GM12872 (cell line): ENCODE data around the gene CENPU.

ENCODE experiments used
- TF ChIP-seq, protein P1 (sequence below): IDR thresholded peaks from 3 replicates; pipeline ENCODE4 v1.5.1; 2011; ENCODE audit warnings: low read depth, mild to moderate bottlenecking, low read length, moderate library complexity; ENCODE audit not compliant: insufficient read depth

CENPU gene

DNA sequence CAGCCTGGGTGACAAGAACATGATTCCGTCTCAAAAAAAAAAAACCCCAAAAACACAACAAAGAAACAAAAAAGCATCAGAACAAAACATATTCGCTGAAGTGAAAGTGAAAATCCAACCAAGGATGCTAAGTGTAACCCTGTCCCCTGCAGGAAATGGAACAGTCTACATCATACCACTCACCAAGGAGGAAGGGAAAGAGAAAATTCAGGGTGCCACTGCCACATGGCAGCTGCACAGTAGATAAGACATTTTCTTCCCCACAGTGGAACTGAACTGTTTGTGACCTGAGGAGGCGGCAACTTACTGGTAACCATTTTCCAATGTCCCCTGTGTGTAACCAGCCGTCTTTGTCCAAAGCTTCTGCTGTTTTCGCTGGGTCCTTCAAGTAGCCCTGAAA, 28.2 kb upstream of the CENPU start:
- TF ChIP-seq, protein P1, sequence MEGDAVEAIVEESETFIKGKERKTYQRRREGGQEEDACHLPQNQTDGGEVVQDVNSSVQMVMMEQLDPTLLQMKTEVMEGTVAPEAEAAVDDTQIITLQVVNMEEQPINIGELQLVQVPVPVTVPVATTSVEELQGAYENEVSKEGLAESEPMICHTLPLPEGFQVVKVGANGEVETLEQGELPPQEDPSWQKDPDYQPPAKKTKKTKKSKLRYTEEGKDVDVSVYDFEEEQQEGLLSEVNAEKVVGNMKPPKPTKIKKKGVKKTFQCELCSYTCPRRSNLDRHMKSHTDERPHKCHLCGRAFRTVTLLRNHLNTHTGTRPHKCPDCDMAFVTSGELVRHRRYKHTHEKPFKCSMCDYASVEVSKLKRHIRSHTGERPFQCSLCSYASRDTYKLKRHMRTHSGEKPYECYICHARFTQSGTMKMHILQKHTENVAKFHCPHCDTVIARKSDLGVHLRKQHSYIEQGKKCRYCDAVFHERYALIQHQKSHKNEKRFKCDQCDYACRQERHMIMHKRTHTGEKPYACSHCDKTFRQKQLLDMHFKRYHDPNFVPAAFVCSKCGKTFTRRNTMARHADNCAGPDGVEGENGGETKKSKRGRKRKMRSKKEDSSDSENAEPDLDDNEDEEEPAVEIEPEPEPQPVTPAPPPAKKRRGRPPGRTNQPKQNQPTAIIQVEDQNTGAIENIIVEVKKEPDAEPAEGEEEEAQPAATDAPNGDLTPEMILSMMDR, result no peak

DNA sequence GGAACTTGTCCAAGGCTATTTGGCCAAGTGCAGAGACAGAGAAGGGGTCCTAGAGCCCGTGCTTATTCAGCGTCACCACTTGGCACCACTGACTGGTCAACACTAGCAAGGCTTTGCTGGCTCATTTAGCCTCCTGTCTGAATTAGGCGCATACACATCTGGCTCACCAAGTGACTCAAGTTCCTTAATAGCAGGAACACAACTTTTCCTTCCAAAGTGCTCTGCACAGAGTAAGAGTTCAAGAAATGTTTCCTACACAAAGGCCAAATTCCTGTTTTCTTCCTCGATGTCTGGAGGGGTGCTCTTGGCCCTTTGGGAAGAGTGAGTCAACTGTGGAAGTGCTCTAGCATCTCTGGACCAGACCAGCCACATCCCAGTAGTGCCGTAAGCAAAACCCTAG, 26.8 kb upstream of the CENPU start:
- TF ChIP-seq, protein P1, result no peak

DNA sequence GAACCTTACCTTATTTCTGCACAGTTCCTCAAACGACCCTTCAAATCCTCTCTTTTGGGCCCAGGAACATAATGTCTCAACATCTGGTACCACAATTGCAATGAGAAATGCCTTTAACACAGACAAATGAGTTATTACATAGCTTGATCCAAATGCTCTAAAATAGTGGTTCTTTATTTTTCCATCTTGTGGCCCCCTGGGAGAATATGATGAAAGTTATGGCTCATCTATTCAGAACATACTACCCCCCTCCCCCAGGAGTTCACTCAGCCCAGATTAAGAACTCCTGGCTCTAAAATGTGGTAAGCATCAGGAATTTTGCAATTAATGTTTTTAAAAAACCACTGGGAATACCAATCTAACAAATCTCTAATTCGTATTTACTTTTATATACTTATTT, 23.9 kb upstream of the CENPU start:
- TF ChIP-seq, protein P1, result no peak

DNA sequence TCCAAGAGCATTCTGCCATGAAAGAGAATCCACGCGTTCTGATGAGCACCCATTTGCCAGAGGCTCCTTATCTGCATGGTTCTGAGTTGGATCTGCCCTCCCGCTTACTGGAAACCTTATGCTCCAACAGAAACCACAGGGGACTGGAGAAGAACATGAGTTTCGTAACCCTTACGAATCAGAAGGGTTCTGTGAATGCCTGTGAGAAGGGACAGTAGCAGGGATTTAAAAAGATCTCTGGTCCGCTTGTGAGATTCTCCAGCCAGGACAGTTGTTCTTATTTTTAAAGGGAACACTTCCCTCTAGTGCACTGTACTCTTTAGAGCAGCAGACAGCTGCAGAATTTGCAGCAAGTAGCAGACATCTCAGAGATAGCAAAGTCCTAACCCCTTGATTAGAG, 22.5 kb upstream of the CENPU start:
- TF ChIP-seq, protein P1, result no peak

DNA sequence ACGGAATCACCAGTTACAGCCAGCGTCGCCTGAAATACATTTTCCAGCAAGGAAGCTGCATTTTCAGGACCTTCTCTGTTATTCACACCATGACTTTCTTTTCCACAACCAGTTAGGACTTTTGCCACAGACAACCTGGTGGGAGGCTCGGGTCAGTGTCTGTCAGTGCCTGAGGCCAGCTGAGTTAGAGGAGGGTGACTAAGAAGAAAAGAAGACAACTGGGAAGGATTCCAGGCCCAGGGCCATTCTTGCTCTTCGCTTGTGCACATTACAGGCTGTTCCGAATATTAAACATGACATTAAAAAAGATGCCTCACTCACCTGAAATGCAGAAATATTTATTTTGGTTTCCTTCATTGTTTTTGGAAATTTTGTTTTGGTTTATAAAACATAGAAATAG, 21.4 kb upstream of the CENPU start:
- TF ChIP-seq, protein P1, result no peak

DNA sequence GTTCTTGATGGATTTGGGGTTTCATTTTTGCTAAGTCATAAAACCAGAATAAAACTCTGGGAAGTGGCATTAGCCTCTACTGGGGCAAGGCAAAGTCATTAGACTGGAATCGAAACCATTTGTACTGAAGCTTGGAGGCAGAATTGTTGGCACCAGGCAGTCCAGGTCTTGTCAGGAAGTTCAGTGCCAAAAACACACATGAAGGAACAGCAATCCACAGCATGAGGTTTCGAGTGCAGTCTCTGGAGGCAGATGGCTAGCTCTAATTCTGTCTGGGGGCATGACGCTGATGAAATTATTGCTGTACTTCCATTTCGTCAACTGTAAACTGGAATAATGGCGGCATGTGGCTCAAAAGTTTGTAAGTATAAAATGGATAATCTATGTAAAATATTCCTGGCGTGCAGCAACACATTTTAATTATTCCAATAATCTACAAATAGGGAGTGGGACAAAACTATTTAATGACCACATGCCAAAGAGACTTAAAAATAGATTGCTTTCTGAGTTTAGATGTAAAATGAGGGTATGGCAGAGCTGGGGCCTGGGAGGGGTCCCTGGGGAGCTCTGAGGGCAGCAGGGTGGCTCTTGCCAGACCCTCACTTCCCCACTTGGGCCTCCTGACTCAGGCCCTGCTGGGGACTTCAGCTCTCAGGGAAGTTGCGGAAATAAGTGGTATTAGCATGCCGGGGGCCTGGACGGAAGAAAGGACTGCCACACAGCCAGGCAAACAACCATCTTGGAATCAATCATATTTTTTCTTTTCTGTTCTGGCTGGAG, 18.8 kb upstream of the CENPU start:
- TF ChIP-seq, protein P1, result no peak

DNA sequence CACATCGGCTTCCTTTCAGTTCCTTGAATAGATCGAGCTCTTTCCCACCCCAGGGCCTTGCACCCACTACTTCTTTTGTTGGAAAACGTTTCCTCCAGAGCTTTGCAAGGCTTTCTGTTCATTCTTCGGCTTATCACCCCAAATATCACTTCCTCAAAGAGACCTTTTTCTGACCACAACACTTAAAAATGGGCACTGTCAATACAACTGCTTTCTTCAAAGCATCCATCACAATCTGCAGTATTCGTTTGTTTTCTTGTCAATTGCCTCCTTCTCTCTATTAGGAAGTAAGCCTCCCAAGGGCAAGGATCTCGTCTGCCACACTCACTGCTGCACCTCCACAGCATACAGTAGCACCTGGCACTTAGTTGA, 17.7 kb upstream of the CENPU start:
- TF ChIP-seq, protein P1, result no peak
